Neural progenitor cell (in vitro differentiated cells): ENCODE measurements around the gene FAM168B. TPM values are rescaled to one million over a fixed set of nuclear protein-coding genes. Genes with fewer than 3 reads are reported as not detected.

Source experiments
- DNase-seq: peaks from one replicate; pipeline ENCODE4 v3.0.0-alpha.2; 2016; ENCODE audit warnings: low spot score
- H2AFZ ChIP-seq: fragments of 200-600 bp; sonication (generic); replicated peaks from 2 replicates; pipeline ENCODE4 v1.6.1; 2016; ENCODE audit warnings: antibody characterized with exemption
- H3F3A ChIP-seq: fragments of 200-600 bp; sonication (generic); 2 replicates; pipeline ENCODE4 v1.6.1; 2016; ENCODE audit warnings: antibody characterized with exemption, low read depth
- H3K27ac ChIP-seq: fragments of 200-600 bp; sonication (generic); 2 replicates; pipeline ENCODE4 v1.5.1; 2016; ENCODE audit warnings: mild to moderate bottlenecking
- H3K27me3 ChIP-seq: fragments of 200-600 bp; sonication (generic); 2 replicates; pipeline ENCODE4 v1.6.1; 2016; ENCODE audit warnings: mild to moderate bottlenecking, moderate library complexity
- H3K36me3 ChIP-seq: fragments of 200-600 bp; sonication (generic); 2 replicates; pipeline ENCODE4 v1.5.1; 2016
- H3K4me1 ChIP-seq: fragments of 200-600 bp; sonication (generic); 2 replicates; pipeline ENCODE4 v1.6.1; 2016; ENCODE audit warnings: mixed run types
- H3K4me2 ChIP-seq: fragments of 200-600 bp; sonication (generic); 2 replicates; pipeline ENCODE4 v1.6.1; 2016
- H3K4me3 ChIP-seq: fragments of 200-600 bp; sonication (generic); 2 replicates; pipeline ENCODE4 v1.5.1; 2016
- H3K79me2 ChIP-seq: fragments of 200-600 bp; sonication (generic); 2 replicates; pipeline ENCODE4 v1.6.1; 2016; ENCODE audit warnings: low read depth
- H3K9ac ChIP-seq: fragments of 200-600 bp; sonication (generic); 2 replicates; pipeline ENCODE4 v1.6.1; 2016
- H3K9me3 ChIP-seq: fragments of 200-600 bp; sonication (generic); 2 replicates; pipeline ENCODE4 v1.5.1; 2016; ENCODE audit warnings: low read depth
- H4K20me1 ChIP-seq: fragments of 200-600 bp; sonication (generic); 2 replicates; pipeline ENCODE4 v1.6.1; 2016; ENCODE audit warnings: low read depth
- H3K27ac Mint-ChIP-seq: 3 replicates; pipeline ENCODE4 v1.8.0; 2021; ENCODE audit warnings: mixed read lengths
- H3K27me3 Mint-ChIP-seq: 2 replicates; pipeline ENCODE4 v1.8.0; 2022; ENCODE audit warnings: low read depth, mild to moderate bottlenecking, inconsistent platforms, moderate library complexity, mixed read lengths; ENCODE audit not compliant: insufficient read depth
- H3K36me3 Mint-ChIP-seq: 3 replicates; pipeline ENCODE4 v1.8.0; 2021; ENCODE audit warnings: mixed read lengths
- H3K4me1 Mint-ChIP-seq: 3 replicates; pipeline ENCODE4 v1.8.0; 2021; ENCODE audit warnings: mixed read lengths
- H3K4me3 Mint-ChIP-seq: 3 replicates; pipeline ENCODE4 v1.8.0; 2021; ENCODE audit warnings: mild to moderate bottlenecking, moderate library complexity, mixed read lengths
- H3K9me3 Mint-ChIP-seq: 3 replicates; pipeline ENCODE4 v1.8.0; 2020; ENCODE audit warnings: mixed read lengths
- CTCF ChIP-seq: fragments of 200-600 bp; sonication (generic); IDR thresholded peaks from 2 replicates; pipeline ENCODE4 v1.5.1; 2017; ENCODE audit warnings: antibody characterized with exemption, mild to moderate bottlenecking
- EZH2 ChIP-seq: fragments of 200-600 bp; sonication (generic); IDR thresholded peaks from 2 replicates; pipeline ENCODE4 v1.6.1; 2017; ENCODE audit warnings: antibody characterized with exemption, mild to moderate bottlenecking, moderate library complexity
- EZH2phosphoT487 ChIP-seq: fragments of 200-600 bp; sonication (generic); IDR thresholded peaks from 2 replicates; pipeline ENCODE4 v1.6.1; 2017; ENCODE audit warnings: antibody characterized with exemption
- total RNA-seq: library from RNA; depleted of rRNA; stranded (reverse); fragments of >200 nt; gene quantifications from 2 replicates; pipeline ENCODE4 v1.2.3, GENCODE V29; 2015; ENCODE audit warnings: low replicate concordance

Gene FAM168B
- total RNA-seq, 1 donor from 2014 or later: 63.0 TPM

- H3K36me3 Mint-ChIP-seq: no peaks in the 10 kb centered on the region
These were observed 60.8 kb downstream of the FAM168B start for GRCh38 chr2:131032393-131032836.

GRCh38 chr2:131031875-131032274 lies 61.4 kb downstream of the FAM168B start:
- peaks cover 12% of the 10 kb centered on the region for H3K27me3 Mint-ChIP-seq
- no peak overlapping the region for H3K27ac Mint-ChIP-seq
- H3K4me3 Mint-ChIP-seq: no peak overlapping the region
- Histone ChIP-seq H3F3A (peaks cover 6% of the 10 kb centered on the region), H3K27ac (no peak overlapping the region), H3K36me3 (no peaks in the 10 kb centered on the region), H2AFZ (no peak overlapping the region), H3K9me3 (no peaks in the 10 kb centered on the region), H3K4me3 (no peak overlapping the region), H4K20me1 (peaks cover 25% of the 10 kb centered on the region), H3K79me2 (no peaks in the 10 kb centered on the region), H3K4me1 (peaks cover 19% of the 10 kb centered on the region), H3K4me2 (no peak overlapping the region), H3K27me3 (peaks cover 32% of the 10 kb centered on the region), H3K9ac (no peak overlapping the region)
- TF ChIP-seq CTCF (no peak), EZH2phosphoT487 (no peak), EZH2 (no peak)
- DNase-seq: no peak
- H3K36me3 Mint-ChIP-seq: no peaks in the 10 kb centered on the region
- peaks cover 9% of the 10 kb centered on the region for H3K4me1 Mint-ChIP-seq
- no peaks in the 10 kb centered on the region for H3K9me3 Mint-ChIP-seq

More at GRCh38 chr2:131032393-131032836, 60.8 kb downstream of the FAM168B start:
- H3K9me3 ChIP-seq: no peaks in the 10 kb centered on the region
- no peak overlapping the region for H3K27ac ChIP-seq
- Mint-ChIP-seq H3K4me3 (no peak overlapping the region), H3K27ac (no peak overlapping the region), H3K27me3 (peaks cover 13% of the 10 kb centered on the region), H3K4me1 (peaks cover 9% of the 10 kb centered on the region), H3K9me3 (no peaks in the 10 kb centered on the region)
- H3K4me2 ChIP-seq: no peak overlapping the region
- no peak overlapping the region for H3K4me3 ChIP-seq
- H3K36me3 ChIP-seq: no peaks in the 10 kb centered on the region
- no peak overlapping the region for H3K9ac ChIP-seq
- TF ChIP-seq EZH2phosphoT487 (no peak), CTCF (no peak), EZH2 (no peak)
- H3F3A ChIP-seq: peaks cover 6% of the 10 kb centered on the region
- H3K4me1 ChIP-seq: peaks cover 19% of the 10 kb centered on the region
- DNase-seq: no peak
- H3K79me2 ChIP-seq: no peaks in the 10 kb centered on the region
- H2AFZ ChIP-seq: no peak overlapping the region
- H3K27me3 ChIP-seq: peaks cover 32% of the 10 kb centered on the region
- peaks cover 25% of the 10 kb centered on the region for H4K20me1 ChIP-seq

GRCh38 chr2:131031431-131031841 lies 61.8 kb downstream of the FAM168B start:
- Histone ChIP-seq H3K27ac (no peak overlapping the region), H3K4me2 (no peak overlapping the region), H3K27me3 (peaks cover 32% of the 10 kb centered on the region), H3K36me3 (no peaks in the 10 kb centered on the region), H3K4me3 (no peak overlapping the region), H3K79me2 (no peaks in the 10 kb centered on the region), H3K9me3 (no peaks in the 10 kb centered on the region), H3K9ac (no peak overlapping the region), H2AFZ (no peak overlapping the region), H4K20me1 (peaks cover 24% of the 10 kb centered on the region), H3K4me1 (peaks cover 19% of the 10 kb centered on the region), H3F3A (peaks cover 6% of the 10 kb centered on the region)
- TF ChIP-seq EZH2 (no peak), CTCF (no peak), EZH2phosphoT487 (no peak)
- DNase-seq: no peak
- H3K27me3 Mint-ChIP-seq: peaks cover 12% of the 10 kb centered on the region
- no peak overlapping the region for H3K27ac Mint-ChIP-seq
- peaks cover 9% of the 10 kb centered on the region for H3K4me1 Mint-ChIP-seq
- no peaks in the 10 kb centered on the region for H3K36me3 Mint-ChIP-seq
- H3K4me3 Mint-ChIP-seq: no peak overlapping the region
- no peaks in the 10 kb centered on the region for H3K9me3 Mint-ChIP-seq
